HG02938 (cell line): ENCODE measurements around the gene TMIGD2.

ENCODE experiments used
- ATAC-seq: cut with Tn5 transposase; IDR thresholded peaks from one replicate; pipeline ENCODE4 v1.9.1; 2021; ENCODE audit warnings: mild to moderate bottlenecking, moderate library complexity; ENCODE audit not compliant: unreplicated experiment

The TMIGD2 gene

GRCh38 chr19:4326837-4327251 is 24.7 kb upstream of the TMIGD2 start:
- no peak for ATAC-seq

GRCh38 chr19:4326215-4326836 is 24.1 kb upstream of the TMIGD2 start:
- no peak for ATAC-seq

GRCh38 chr19:4324228-4324627 is 22.0 kb upstream of the TMIGD2 start:
- no peak for ATAC-seq

- no peak for ATAC-seq
Observed at GRCh38 chr19:4323692-4324091, 21.5 kb upstream of the TMIGD2 start.

- ATAC-seq, result no peak
Observed at GRCh38 chr19:4322942-4323665, 20.9 kb upstream of the TMIGD2 start.

- no peak for ATAC-seq
Observed at GRCh38 chr19:4320419-4320818, 18.2 kb upstream of the TMIGD2 start.

GRCh38 chr19:4319067-4319718 is 17.0 kb upstream of the TMIGD2 start:
- ATAC-seq, result no peak

- no peak for ATAC-seq
Observed at GRCh38 chr19:4318460-4318859, 16.3 kb upstream of the TMIGD2 start.

GRCh38 chr19:4316956-4317355 is 14.8 kb upstream of the TMIGD2 start:
- ATAC-seq, result no peak

- ATAC-seq, result no peak
Observed at GRCh38 chr19:4313847-4314490, 11.8 kb upstream of the TMIGD2 start.

- ATAC-seq, result no peak
Observed at GRCh38 chr19:4310247-4311121, 8.3 kb upstream of the TMIGD2 start.

- no peak for ATAC-seq
Observed at GRCh38 chr19:4305659-4306058, 3.5 kb upstream of the TMIGD2 start.

- no peak for ATAC-seq
Observed at GRCh38 chr19:4305257-4305612, 3.0 kb upstream of the TMIGD2 start.

GRCh38 chr19:4304538-4305256 is 2.5 kb upstream of the TMIGD2 start, which contains the start of gene FSD1:
Gene FSD1 (plus strand): TSS chr19:4304598. CDS start chr19:4304747, 149 bp downstream.
- ATAC-seq, result no peak

- ATAC-seq, result no peak
Observed at GRCh38 chr19:4303819-4304537, 1.8 kb upstream of the TMIGD2 start.

GRCh38 chr19:4301590-4302242 is 473 bp downstream of the TMIGD2 start:
- ATAC-seq, result no peak

- no peak for ATAC-seq
Observed at GRCh38 chr19:4300589-4300988, 1.6 kb downstream of the TMIGD2 start.

- no peak for ATAC-seq
Observed at GRCh38 chr19:4298810-4299550, 3.2 kb downstream of the TMIGD2 start.
